Omental fat pad (tissue), 4 donors: ENCODE measurements around the gene P2RX7. TPM values are rescaled to one million over a fixed set of nuclear protein-coding genes. Genes with fewer than 3 reads are reported as not detected.
"Not testable (repeated sequence)": the region's sequence is repeated elsewhere in the genome, so short reads cannot be mapped to it uniquely, and the experiment has no call there.

Experiments
- ATAC-seq: fragments of 150-250 bp; one replicate; pipeline ENCODE4 v1.9.1; 2016; ENCODE audit warnings: mild to moderate bottlenecking, moderate library complexity; ENCODE audit not compliant: low FRiP score
- DNase-seq: peaks from one replicate; pipeline ENCODE4 v3.0.0-alpha.2; 2019; ENCODE audit warnings: low spot score
- total RNA-seq, 4 donors: library from RNA; depleted of rRNA; stranded (reverse); fragments of >200 nt; gene quantifications; one replicate each; pipeline ENCODE4 v1.1.0, GENCODE V29; 2016
- TF ChIP-seq, protein P1 (sequence below), 3 donors: fragments of 450-650 bp; IDR thresholded peaks; one replicate each; pipeline ENCODE4 v1.5.1; 2016 to 2017; ENCODE audit warnings: antibody characterized with exemption in 3 of 3, mild to moderate bottlenecking in 3 of 3, moderate library complexity in 2 of 3

The P2RX7 gene
- total RNA-seq, 4 donors from 2014 or later: 2.4 to 8.6 (median 5.6) TPM

DNA sequence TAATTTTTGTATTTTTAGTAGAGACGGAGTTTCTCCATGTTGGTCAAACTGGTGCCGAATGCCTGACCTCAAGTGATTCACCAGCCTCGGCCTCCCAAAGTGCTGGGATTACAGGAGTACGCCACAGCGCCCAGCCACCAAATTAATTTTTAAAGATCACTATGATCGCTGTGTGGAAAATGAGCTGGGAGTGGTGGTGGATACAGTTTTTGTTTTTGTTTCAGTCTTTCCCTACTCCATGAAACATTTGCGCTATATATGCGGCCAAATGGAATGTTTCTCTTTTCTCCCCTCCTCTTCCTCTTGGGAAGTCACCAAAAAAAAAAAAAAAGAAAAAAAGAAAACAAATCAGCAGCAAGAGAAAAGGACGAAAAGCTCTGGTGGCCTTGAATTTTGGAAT is 56.5 kb downstream of the P2RX7 start:
- DNase-seq: no peak
- TF ChIP-seq, protein P1, sequence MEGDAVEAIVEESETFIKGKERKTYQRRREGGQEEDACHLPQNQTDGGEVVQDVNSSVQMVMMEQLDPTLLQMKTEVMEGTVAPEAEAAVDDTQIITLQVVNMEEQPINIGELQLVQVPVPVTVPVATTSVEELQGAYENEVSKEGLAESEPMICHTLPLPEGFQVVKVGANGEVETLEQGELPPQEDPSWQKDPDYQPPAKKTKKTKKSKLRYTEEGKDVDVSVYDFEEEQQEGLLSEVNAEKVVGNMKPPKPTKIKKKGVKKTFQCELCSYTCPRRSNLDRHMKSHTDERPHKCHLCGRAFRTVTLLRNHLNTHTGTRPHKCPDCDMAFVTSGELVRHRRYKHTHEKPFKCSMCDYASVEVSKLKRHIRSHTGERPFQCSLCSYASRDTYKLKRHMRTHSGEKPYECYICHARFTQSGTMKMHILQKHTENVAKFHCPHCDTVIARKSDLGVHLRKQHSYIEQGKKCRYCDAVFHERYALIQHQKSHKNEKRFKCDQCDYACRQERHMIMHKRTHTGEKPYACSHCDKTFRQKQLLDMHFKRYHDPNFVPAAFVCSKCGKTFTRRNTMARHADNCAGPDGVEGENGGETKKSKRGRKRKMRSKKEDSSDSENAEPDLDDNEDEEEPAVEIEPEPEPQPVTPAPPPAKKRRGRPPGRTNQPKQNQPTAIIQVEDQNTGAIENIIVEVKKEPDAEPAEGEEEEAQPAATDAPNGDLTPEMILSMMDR (IDR thresholded peaks at IDR 0.05): no peak
- no peak for ATAC-seq

DNA sequence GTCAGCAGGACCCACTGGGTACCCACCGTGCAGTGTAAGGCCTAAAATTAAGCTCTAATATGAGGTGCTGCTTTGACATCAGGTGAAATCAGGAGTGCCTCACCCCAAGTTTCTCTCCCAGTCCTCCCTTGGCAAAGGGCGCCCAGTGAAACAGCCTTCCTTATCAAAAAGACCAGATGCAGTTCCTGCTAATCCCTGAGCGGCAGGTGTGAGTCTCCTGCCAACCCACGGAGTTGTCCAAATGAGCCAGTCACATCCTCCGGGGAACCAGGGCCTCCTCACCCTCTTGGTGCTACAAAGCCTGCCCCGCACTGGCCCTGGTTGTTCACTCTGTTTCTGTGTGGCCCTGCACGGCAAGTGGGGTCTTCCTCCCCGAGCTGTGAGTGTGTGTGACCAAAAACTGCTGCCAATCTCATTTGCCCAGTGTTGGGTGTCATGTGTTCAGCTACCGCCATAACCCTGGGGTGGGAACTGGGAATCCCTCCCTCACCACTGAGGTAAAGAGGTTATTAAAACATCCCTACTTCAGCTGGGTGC is 57.0 kb downstream of the P2RX7 start:
- DNase-seq (no peak), ATAC-seq (no peak)
- TF ChIP-seq, protein P1 (IDR thresholded peaks at IDR 0.05): no peak

DNA sequence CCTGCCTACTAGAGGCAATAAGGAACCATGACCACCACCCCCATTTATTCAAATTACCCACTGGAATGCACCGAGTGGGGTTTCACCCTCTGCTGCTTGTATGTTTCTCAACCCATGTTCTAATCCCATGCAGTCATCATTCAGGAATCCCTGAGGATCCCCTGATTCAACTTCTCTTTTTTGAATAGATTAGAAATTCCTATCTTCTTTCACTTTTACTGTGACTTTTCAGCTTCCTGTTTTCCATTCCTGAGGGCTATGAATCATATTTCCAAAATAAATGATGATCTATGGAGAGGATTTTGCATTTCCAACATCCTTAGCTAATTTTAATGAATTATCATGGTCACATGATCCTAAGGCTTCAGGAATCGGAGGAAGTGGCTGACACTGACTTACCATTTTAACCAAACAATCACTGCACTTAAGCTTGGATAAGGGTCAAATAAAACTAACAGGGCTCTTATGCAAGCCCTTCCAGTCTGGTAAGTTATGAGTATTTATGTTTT is 57.9 kb downstream of the P2RX7 start:
- ATAC-seq: peak; percentile 93
- TF ChIP-seq, protein P1 (IDR thresholded peaks at IDR 0.05): no peak
- no peak for DNase-seq

DNA sequence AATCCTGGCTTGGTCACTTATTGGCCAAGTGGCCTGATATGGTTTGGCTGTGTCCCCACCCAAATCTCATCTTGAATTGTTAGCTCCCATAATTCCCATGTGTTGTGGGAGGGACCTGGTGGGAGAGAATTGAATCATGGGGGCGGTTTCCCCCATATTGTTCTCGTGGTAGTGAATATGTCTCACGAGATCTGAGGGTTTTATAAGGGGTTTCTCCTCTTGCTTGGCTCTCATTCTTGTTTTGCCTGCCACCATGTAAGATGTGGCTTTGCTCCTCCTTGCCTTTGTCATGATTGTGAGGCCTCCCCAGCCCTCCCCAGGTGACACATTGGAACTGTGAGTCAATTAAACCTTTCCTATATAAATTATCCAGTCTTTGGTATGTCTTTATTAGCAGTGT is 58.5 kb downstream of the P2RX7 start:
- TF ChIP-seq, protein P1 (IDR thresholded peaks at IDR 0.05): no peak
- DNase-seq (no peak), ATAC-seq (no peak)

DNA sequence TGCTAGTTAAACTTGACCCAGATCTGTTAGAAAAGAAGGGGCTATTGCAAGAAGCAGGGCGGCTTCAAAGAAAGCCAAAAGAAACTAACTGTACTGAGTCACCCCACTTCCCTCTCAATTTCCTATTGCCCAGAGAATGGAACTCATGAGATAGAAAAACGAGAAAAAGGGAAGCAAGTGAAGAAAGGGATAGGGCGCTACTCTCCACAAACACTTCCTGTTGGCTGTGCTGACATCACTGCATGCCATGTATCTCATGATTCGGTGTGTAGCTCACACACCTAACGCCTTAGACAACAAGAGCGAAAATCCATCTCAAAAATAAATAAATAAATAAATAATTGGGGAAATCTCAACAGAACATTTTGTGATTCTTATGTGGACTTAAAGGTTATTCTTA is 64.2 kb downstream of the P2RX7 start:
- ATAC-seq (no peak), DNase-seq (no peak)
- TF ChIP-seq, protein P1 (IDR thresholded peaks at IDR 0.05): no peak

DNA sequence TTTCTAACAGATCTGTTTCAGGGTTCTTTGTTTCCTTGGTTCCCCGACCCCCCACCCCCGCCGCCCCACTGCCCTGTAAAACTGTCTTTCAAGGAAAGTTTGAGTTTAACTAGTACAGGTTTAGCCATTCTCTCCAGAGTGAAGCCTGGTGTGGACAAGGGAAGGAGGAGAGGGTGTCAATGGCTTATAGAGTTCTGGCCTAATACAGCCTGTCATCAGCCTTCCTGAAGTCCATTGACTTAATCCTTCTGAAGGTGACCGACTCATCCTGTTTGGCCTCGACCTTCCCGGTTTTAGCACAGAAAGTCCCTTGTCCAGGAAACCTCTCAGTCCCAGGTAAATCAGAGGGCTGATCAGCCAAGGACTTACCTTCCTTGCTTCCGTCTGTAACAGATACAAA is 66.3 kb downstream of the P2RX7 start:
- TF ChIP-seq, protein P1 (IDR thresholded peaks at IDR 0.05): no peak
- no peak for DNase-seq
- no peak for ATAC-seq

DNA sequence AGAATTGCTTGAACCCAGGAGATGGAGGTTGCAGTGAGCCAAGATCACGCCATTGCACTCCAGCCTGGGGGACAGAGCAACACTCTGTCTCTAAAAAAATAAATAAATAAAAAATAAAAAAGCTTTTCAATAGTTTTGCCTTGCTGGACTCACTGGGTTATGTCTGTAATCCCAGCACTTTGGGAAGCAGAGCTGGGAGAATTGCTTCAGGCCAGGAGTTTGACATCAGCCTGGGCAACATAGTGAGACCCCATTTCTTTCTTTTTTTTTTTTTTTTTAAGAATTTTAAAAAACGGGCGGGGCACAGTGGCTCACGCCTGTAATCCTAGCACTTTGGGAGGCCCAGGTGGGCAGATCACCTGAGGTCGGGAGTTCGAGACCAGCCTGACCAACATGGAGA is 68.5 kb downstream of the P2RX7 start:
- ATAC-seq, DNase-seq: not testable (repeated sequence)
